ENCODE data around the gene MAPK6. TPM values are rescaled to one million over a fixed set of nuclear protein-coding genes. Genes with fewer than 3 reads are reported as not detected.
A peak's percentile ranks its signal among the peaks of the same experiment; 100 is the strongest.
"Not testable (repeated sequence)": the region's sequence is repeated elsewhere in the genome, so short reads cannot be mapped to it uniquely, and the experiment has no call there.

MAPK6 gene
- total RNA-seq, 3 donors from 2014 or later: 47.6 to 86.8 (median 73.9) TPM

DNA sequence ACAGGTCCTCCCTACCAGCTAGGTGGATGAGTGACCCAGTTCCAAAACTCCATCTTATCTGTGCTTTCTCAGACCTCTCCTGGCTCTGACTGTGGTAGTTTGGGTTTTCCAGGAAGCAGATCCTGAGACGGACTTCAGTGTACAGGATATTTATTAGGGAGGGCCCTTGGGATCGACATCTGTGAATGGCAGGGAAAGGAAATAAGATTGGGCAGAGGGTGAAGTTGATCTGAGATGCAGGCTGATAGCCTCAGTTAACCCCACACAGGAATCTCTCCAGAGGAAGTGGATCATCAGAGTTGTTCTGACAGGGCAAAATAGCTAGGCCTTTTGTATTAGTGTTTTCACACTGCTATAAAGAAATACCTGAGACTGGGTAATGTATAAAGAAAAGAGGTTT lies 16.7 kb upstream of the MAPK6 start:
- Histone ChIP-seq H3K9me3 (no peaks in the 10 kb centered on the region), H3K4me3 (no peak overlapping the region), H3K36me3 (ENCODE audit: low read depth) (no peaks in the 10 kb centered on the region), H3K4me1 (ENCODE audit: low read depth) (no peaks in the 10 kb centered on the region)
- ATAC-seq: no peak
- intact Hi-C loops (cut with DNase I, micrococcal nuclease): no loop called here
- TF ChIP-seq, protein P1, sequence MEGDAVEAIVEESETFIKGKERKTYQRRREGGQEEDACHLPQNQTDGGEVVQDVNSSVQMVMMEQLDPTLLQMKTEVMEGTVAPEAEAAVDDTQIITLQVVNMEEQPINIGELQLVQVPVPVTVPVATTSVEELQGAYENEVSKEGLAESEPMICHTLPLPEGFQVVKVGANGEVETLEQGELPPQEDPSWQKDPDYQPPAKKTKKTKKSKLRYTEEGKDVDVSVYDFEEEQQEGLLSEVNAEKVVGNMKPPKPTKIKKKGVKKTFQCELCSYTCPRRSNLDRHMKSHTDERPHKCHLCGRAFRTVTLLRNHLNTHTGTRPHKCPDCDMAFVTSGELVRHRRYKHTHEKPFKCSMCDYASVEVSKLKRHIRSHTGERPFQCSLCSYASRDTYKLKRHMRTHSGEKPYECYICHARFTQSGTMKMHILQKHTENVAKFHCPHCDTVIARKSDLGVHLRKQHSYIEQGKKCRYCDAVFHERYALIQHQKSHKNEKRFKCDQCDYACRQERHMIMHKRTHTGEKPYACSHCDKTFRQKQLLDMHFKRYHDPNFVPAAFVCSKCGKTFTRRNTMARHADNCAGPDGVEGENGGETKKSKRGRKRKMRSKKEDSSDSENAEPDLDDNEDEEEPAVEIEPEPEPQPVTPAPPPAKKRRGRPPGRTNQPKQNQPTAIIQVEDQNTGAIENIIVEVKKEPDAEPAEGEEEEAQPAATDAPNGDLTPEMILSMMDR (IDR thresholded peaks at IDR 0.05): no peak
- no peak for DNase-seq

DNA sequence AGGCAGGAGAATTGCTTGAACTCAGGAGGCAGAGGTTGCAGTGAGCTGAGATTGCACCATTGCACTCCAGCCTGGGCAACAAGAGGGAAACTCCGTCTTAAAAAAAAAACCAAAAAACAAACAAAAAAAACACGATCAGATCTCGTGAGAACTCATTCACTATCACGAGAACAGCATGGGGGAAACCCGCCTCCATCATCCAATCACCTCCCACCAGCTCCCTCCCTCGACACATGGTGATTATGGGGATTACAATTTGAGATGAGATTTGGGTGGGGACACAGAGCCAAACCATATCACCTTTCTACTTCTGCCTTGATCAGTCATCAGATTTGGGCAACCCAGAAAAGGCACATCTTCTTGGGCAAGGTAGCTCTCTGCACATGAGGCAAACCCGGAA lies 15.9 kb upstream of the MAPK6 start:
- H3K4me3 ChIP-seq; H3K4me1 ChIP-seq (ENCODE audit: low read depth); DNase-seq; intact Hi-C loops (cut with DNase I, micrococcal nuclease); H3K9me3 ChIP-seq; H3K36me3 ChIP-seq (ENCODE audit: low read depth); ATAC-seq: not testable (repeated sequence)

DNA sequence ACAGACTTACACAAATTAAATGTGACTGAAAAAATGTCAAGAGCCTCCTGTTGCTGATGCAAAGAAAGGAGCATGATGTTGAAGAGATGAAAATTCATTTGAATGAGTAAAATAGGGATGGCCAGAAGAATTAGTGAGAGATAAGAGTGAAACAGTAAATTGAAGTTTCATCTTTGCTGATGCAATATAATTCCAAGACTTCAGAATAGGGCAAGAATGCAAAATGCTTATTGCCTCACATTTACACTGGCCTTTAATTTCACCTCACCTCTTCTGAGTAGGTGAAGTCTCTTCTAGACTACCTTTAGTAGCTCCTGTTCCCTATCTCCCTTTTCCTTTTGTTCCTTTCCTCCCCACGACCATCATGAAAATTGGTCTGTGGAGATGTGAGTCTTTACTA lies 15.3 kb upstream of the MAPK6 start:
- intact Hi-C loops (cut with DNase I, micrococcal nuclease): no loop called here
- no peak for ATAC-seq
- TF ChIP-seq, protein P1 (IDR thresholded peaks at IDR 0.05): no peak

DNA sequence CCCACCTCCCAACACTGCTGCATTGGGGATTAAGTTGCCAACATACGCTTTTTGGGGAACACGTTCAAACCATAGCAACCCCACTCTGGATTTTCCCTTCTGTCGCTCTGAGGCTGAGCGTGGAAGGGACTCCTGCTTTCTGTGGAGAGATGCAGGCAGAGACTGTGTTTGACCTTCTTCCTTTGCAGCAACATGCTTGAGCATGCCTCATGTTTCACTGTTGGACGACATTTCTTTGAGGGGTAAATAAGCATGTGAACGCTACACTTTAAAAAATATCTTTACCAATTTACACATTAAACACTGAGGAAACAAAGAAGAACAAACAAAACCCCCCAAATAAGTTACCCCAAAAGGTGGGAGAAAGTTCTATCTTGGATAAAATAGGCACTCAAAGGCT lies 14.2 kb upstream of the MAPK6 start:
- ATAC-seq: no peak
- H3K9me3 ChIP-seq: no peaks in the 10 kb centered on the region
- TF ChIP-seq, protein P1 (IDR thresholded peaks at IDR 0.05): no peak
- intact Hi-C loops (cut with DNase I, micrococcal nuclease): no loop called here
- no peaks in the 10 kb centered on the region for H3K36me3 ChIP-seq (ENCODE audit: low read depth)
- no peak overlapping the region for H3K4me3 ChIP-seq
- DNase-seq: no peak
- H3K4me1 ChIP-seq (ENCODE audit: low read depth): no peaks in the 10 kb centered on the region

More for the DNA sequence above, 15.3 kb upstream of the MAPK6 start:
- no peaks in the 10 kb centered on the region for H3K36me3 ChIP-seq (ENCODE audit: low read depth)
- H3K9me3 ChIP-seq: no peaks in the 10 kb centered on the region
- no peak overlapping the region for H3K4me3 ChIP-seq
- DNase-seq: no peak
- no peaks in the 10 kb centered on the region for H3K4me1 ChIP-seq (ENCODE audit: low read depth)

DNA sequence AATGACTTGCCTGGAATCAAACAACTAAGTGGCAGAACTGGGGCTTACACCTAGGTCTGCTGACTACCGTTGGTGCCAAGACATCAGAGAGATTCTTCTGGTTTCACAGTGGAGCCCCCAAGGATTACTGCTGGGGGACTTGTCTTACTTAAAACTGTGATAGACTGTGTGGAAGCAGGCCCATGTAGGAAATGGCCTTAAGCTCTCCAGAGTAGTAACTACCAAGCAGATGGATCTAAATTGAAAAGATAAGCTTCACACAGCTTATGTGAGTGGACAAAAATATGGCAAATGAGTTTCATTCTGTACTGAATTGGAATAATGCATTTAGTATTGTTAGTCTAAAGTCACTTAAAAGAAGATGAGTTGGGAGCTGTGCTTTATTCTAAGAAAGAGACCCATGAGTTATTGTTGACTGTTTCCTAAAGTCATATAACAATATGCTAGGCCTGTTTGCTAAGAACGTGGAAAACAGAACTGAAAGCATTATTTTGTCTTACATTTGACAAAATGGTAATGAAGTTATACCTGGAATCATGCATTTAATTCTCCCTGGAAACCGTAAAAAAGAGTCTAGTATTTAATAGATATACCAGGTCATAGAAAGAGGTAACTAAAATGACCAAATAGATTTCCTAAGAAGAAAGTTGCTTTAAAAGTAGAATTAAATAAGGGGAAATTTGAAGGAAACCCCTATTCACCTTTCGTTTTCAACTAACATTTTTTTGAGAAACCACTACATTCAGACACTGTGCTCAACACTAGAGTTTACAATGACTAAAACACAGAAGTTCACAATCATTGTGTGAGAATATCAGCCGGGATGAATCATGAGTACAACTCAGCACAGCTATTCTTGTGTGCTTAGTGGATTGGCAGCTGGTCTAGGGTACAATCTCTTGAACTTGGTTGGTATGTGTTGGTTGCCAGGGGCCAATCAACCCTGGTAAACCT lies 13.0 kb upstream of the MAPK6 start:
- intact Hi-C loops (cut with DNase I, micrococcal nuclease): no loop called here
- ATAC-seq (no peak), DNase-seq (no peak)
- TF ChIP-seq, protein P1 (IDR thresholded peaks at IDR 0.05): no peak
- H3K36me3 ChIP-seq (ENCODE audit: low read depth): no peaks in the 10 kb centered on the region
- no peaks in the 10 kb centered on the region for H3K4me1 ChIP-seq (ENCODE audit: low read depth)
- H3K4me3 ChIP-seq: no peak overlapping the region
- no peaks in the 10 kb centered on the region for H3K9me3 ChIP-seq

DNA sequence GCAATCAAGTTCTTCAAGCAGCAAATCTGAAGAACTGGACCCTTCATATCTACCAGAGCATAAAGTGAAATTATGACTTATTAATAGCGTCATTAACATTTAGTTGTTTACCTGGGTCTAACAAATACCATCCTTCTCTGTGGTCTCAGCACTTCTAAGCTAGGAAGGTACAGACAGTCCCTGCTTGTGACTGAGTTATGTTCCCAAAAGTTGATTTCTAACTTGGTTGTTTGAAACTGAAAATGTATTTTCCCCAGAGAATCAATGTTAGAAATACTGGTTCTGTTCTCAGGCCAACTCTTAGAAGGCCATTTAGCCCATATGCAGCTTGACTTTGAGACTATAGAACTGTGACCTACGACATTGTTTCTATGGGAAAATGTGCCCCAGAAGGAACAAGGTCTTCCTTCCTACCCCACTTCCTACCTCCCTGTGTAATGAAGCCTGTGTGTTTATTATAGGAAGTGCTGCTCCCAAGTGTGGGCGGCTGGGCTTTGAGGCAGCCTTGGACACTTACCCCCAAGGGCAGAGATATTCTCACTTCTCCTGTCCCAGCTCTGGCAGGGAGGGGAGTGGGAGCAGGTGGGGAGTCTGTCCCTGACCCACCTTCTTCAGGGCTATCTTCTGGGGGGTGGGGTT lies 12.2 kb upstream of the MAPK6 start:
- TF ChIP-seq, protein P1 (IDR thresholded peaks at IDR 0.05): no peak
- H3K36me3 ChIP-seq (ENCODE audit: low read depth): no peaks in the 10 kb centered on the region
- no peaks in the 10 kb centered on the region for H3K9me3 ChIP-seq
- intact Hi-C loops (cut with DNase I, micrococcal nuclease): no loop called here
- H3K4me1 ChIP-seq (ENCODE audit: low read depth): no peaks in the 10 kb centered on the region
- ATAC-seq (peak; percentile 21), DNase-seq (no peak)
- no peak overlapping the region for H3K4me3 ChIP-seq
